HCEC 1CT (cell line): ENCODE data around the gene ZNF609.

Experiments
- DNase-seq: peaks from one replicate; pipeline ENCODE4 v3.0.0-alpha.2; 2017

Gene ZNF609

GRCh38 chr15:64542091-64542490 is 81.7 kb downstream of the ZNF609 start:
- no peak for DNase-seq

- no peak for DNase-seq
Observed at GRCh38 chr15:64544450-64544849, 84.1 kb downstream of the ZNF609 start.

GRCh38 chr15:64547275-64547674 is 86.9 kb downstream of the ZNF609 start:
- DNase-seq, result no peak

- no peak for DNase-seq
Observed at GRCh38 chr15:64548235-64548634, 87.9 kb downstream of the ZNF609 start.

- no peak for DNase-seq
Observed at GRCh38 chr15:64549860-64550259, 89.5 kb downstream of the ZNF609 start.

GRCh38 chr15:64552281-64552948 is 92.0 kb downstream of the ZNF609 start:
- DNase-seq, result no peak

GRCh38 chr15:64558460-64559179 is 98.2 kb downstream of the ZNF609 start:
- no peak for DNase-seq

GRCh38 chr15:64559243-64559642 is 98.9 kb downstream of the ZNF609 start:
- no peak for DNase-seq

GRCh38 chr15:64560501-64560900 is 100.1 kb downstream of the ZNF609 start:
- DNase-seq, result no peak

- no peak for DNase-seq
Observed at GRCh38 chr15:64560998-64561397, 100.6 kb downstream of the ZNF609 start.

- DNase-seq, result no peak
Observed at GRCh38 chr15:64562003-64562640, 101.7 kb downstream of the ZNF609 start.

GRCh38 chr15:64566102-64566501 is 105.7 kb downstream of the ZNF609 start:
- no peak for DNase-seq

GRCh38 chr15:64566629-64567427 is 106.5 kb downstream of the ZNF609 start:
- DNase-seq, result peak; percentile 53

- DNase-seq, result no peak
Observed at GRCh38 chr15:64568765-64569164, 108.4 kb downstream of the ZNF609 start.

- no peak for DNase-seq
Observed at GRCh38 chr15:64571857-64572291, 111.5 kb downstream of the ZNF609 start.

GRCh38 chr15:64572856-64573255 is 112.5 kb downstream of the ZNF609 start:
- DNase-seq, result no peak

GRCh38 chr15:64574301-64575017 is 114.1 kb downstream of the ZNF609 start:
- peak; percentile 50 for DNase-seq

GRCh38 chr15:64580696-64581407 is 120.5 kb downstream of the ZNF609 start:
- DNase-seq, result no peak

GRCh38 chr15:64581408-64581761 is 121.0 kb downstream of the ZNF609 start:
- DNase-seq, result no peak

- no peak for DNase-seq
Observed at GRCh38 chr15:64582202-64582601, 121.8 kb downstream of the ZNF609 start.

GRCh38 chr15:64583519-64583918 is 123.1 kb downstream of the ZNF609 start:
- DNase-seq, result no peak

- no peak for DNase-seq
Observed at GRCh38 chr15:64583983-64584382, 123.6 kb downstream of the ZNF609 start.
